Neural progenitor cell (in vitro differentiated cells): Measurements from ENCODE around the gene EIF2B5. TPM values are rescaled to one million over a fixed set of nuclear protein-coding genes. Genes with fewer than 3 reads are reported as not detected.

Experiments
- DNase-seq: peaks from one replicate; pipeline ENCODE4 v3.0.0-alpha.2; 2016; ENCODE audit warnings: low spot score
- H2AFZ ChIP-seq: fragments of 200-600 bp; sonication (generic); replicated peaks from 2 replicates; pipeline ENCODE4 v1.6.1; 2016; ENCODE audit warnings: antibody characterized with exemption
- H3F3A ChIP-seq: fragments of 200-600 bp; sonication (generic); 2 replicates; pipeline ENCODE4 v1.6.1; 2016; ENCODE audit warnings: antibody characterized with exemption, low read depth
- H3K27ac ChIP-seq: fragments of 200-600 bp; sonication (generic); 2 replicates; pipeline ENCODE4 v1.5.1; 2016; ENCODE audit warnings: mild to moderate bottlenecking
- H3K27me3 ChIP-seq: fragments of 200-600 bp; sonication (generic); 2 replicates; pipeline ENCODE4 v1.6.1; 2016; ENCODE audit warnings: mild to moderate bottlenecking, moderate library complexity
- H3K36me3 ChIP-seq: fragments of 200-600 bp; sonication (generic); 2 replicates; pipeline ENCODE4 v1.5.1; 2016
- H3K4me1 ChIP-seq: fragments of 200-600 bp; sonication (generic); 2 replicates; pipeline ENCODE4 v1.6.1; 2016; ENCODE audit warnings: mixed run types
- H3K4me2 ChIP-seq: fragments of 200-600 bp; sonication (generic); 2 replicates; pipeline ENCODE4 v1.6.1; 2016
- H3K4me3 ChIP-seq: fragments of 200-600 bp; sonication (generic); 2 replicates; pipeline ENCODE4 v1.5.1; 2016
- H3K79me2 ChIP-seq: fragments of 200-600 bp; sonication (generic); 2 replicates; pipeline ENCODE4 v1.6.1; 2016; ENCODE audit warnings: low read depth
- H3K9ac ChIP-seq: fragments of 200-600 bp; sonication (generic); 2 replicates; pipeline ENCODE4 v1.6.1; 2016
- H3K9me3 ChIP-seq: fragments of 200-600 bp; sonication (generic); 2 replicates; pipeline ENCODE4 v1.5.1; 2016; ENCODE audit warnings: low read depth
- H4K20me1 ChIP-seq: fragments of 200-600 bp; sonication (generic); 2 replicates; pipeline ENCODE4 v1.6.1; 2016; ENCODE audit warnings: low read depth
- H3K27ac Mint-ChIP-seq: 3 replicates; pipeline ENCODE4 v1.8.0; 2021; ENCODE audit warnings: mixed read lengths
- H3K27me3 Mint-ChIP-seq: 2 replicates; pipeline ENCODE4 v1.8.0; 2022; ENCODE audit warnings: low read depth, mild to moderate bottlenecking, inconsistent platforms, moderate library complexity, mixed read lengths; ENCODE audit not compliant: insufficient read depth
- H3K36me3 Mint-ChIP-seq: 3 replicates; pipeline ENCODE4 v1.8.0; 2021; ENCODE audit warnings: mixed read lengths
- H3K4me1 Mint-ChIP-seq: 3 replicates; pipeline ENCODE4 v1.8.0; 2021; ENCODE audit warnings: mixed read lengths
- H3K4me3 Mint-ChIP-seq: 3 replicates; pipeline ENCODE4 v1.8.0; 2021; ENCODE audit warnings: mild to moderate bottlenecking, moderate library complexity, mixed read lengths
- H3K9me3 Mint-ChIP-seq: 3 replicates; pipeline ENCODE4 v1.8.0; 2020; ENCODE audit warnings: mixed read lengths
- EZH2 ChIP-seq: fragments of 200-600 bp; sonication (generic); IDR thresholded peaks from 2 replicates; pipeline ENCODE4 v1.6.1; 2017; ENCODE audit warnings: antibody characterized with exemption, mild to moderate bottlenecking, moderate library complexity
- EZH2phosphoT487 ChIP-seq: fragments of 200-600 bp; sonication (generic); IDR thresholded peaks from 2 replicates; pipeline ENCODE4 v1.6.1; 2017; ENCODE audit warnings: antibody characterized with exemption
- total RNA-seq: library from RNA; depleted of rRNA; stranded (reverse); fragments of >200 nt; gene quantifications from 2 replicates; pipeline ENCODE4 v1.2.3, GENCODE V29; 2015; ENCODE audit warnings: low replicate concordance
- TF ChIP-seq, protein P1 (sequence below): fragments of 200-600 bp; sonication (generic); IDR thresholded peaks from 2 replicates; pipeline ENCODE4 v1.5.1; 2017; ENCODE audit warnings: antibody characterized with exemption, mild to moderate bottlenecking

EIF2B5 gene
- total RNA-seq, 1 donor from 2014 or later = 69.1 TPM

DNA sequence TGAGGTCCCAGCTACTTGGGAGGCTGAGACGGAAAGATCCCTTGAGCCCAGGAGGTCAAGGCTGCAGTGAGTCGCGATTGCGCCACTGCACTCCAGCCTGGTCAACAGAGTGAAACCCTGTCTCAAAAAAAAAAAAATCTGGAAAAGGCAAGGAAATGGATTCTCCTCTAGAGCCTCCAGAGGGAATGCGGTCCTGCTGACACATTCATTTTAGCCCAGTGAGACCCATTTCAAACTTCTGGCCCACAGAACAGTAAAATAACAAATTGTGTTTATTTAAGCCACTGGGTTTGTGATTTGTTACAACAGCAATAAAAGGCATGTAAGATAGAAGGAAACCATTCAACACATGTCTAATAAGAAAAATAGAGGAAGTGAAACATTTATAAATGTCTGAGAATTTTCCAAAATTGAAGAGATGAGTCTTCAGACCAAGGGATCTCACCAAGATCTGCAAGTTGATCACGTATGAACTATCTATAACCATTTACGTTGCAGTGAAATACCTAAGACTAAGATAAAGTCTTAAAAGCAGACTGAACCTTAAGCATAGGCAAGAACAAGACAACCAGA, 38.3 kb upstream of the EIF2B5 start, which contains the start of gene HTR3E:
Gene HTR3E, plus strand, starts transcription at position 254 of the 573 bp plus-strand sequence. CDS start 466 bp downstream, outside the sequence.
- H3K4me1 Mint-ChIP-seq = no peaks in the 10 kb centered on the region
- Histone ChIP-seq H3K4me2 (no peak within 1 kb of the TSS), H3K9ac (no peak within 1 kb of the TSS), H3K4me3 (no peak within 1 kb of the TSS), H2AFZ (no peak within 1 kb of the TSS), H3K27me3 (no peaks in the 10 kb centered on the region), H3K27ac (no peak within 1 kb of the TSS), H3K9me3 (peaks cover 5% of the 10 kb centered on the region), H3K36me3 (no peaks in the 10 kb centered on the region), H3K4me1 (no peaks in the 10 kb centered on the region), H3F3A (no peaks in the 10 kb centered on the region), H4K20me1 (no peaks in the 10 kb centered on the region), H3K79me2 (no peaks in the 10 kb centered on the region)
- no peak within 1 kb of the TSS for H3K4me3 Mint-ChIP-seq
- TF ChIP-seq EZH2 (no peak), EZH2phosphoT487 (no peak)
- TF ChIP-seq, protein P1, sequence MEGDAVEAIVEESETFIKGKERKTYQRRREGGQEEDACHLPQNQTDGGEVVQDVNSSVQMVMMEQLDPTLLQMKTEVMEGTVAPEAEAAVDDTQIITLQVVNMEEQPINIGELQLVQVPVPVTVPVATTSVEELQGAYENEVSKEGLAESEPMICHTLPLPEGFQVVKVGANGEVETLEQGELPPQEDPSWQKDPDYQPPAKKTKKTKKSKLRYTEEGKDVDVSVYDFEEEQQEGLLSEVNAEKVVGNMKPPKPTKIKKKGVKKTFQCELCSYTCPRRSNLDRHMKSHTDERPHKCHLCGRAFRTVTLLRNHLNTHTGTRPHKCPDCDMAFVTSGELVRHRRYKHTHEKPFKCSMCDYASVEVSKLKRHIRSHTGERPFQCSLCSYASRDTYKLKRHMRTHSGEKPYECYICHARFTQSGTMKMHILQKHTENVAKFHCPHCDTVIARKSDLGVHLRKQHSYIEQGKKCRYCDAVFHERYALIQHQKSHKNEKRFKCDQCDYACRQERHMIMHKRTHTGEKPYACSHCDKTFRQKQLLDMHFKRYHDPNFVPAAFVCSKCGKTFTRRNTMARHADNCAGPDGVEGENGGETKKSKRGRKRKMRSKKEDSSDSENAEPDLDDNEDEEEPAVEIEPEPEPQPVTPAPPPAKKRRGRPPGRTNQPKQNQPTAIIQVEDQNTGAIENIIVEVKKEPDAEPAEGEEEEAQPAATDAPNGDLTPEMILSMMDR = no peak
- H3K27ac Mint-ChIP-seq = no peak within 1 kb of the TSS
- H3K36me3 Mint-ChIP-seq = no peaks in the 10 kb centered on the region
- peaks cover 10% of the 10 kb centered on the region for H3K27me3 Mint-ChIP-seq
- peaks cover 10% of the 10 kb centered on the region for H3K9me3 Mint-ChIP-seq
- DNase-seq = no peak

DNA sequence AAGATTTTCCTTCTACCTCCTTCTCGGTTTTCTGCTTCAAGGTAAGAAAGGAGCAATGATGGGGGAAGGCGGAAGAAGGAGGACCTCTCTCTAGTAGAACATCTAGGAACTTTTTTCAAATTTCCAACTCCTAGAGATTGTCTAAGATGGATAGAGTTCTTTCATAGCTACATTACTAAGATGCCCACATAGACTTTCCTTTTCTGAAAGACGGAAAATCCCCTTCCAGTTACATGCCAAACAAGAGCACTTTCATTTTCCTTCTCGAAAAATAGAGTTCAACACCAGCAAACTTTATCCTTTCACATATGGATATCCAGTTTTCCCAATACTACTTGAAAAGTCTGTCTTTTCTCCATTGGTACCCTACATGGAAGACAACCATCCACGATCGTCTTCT, 37.6 kb upstream of the EIF2B5 start:
- no peaks in the 10 kb centered on the region for H3F3A ChIP-seq
- no peaks in the 10 kb centered on the region for H4K20me1 ChIP-seq
- Mint-ChIP-seq H3K27ac (no peak overlapping the region), H3K9me3 (peaks cover 4% of the 10 kb centered on the region), H3K4me1 (no peaks in the 10 kb centered on the region), H3K36me3 (no peaks in the 10 kb centered on the region), H3K4me3 (no peak overlapping the region), H3K27me3 (peaks cover 10% of the 10 kb centered on the region)
- H3K36me3 ChIP-seq = no peaks in the 10 kb centered on the region
- H3K4me3 ChIP-seq = no peak overlapping the region
- TF ChIP-seq EZH2phosphoT487 = no peak
- no peak for TF ChIP-seq EZH2
- TF ChIP-seq, protein P1 = no peak
- no peak overlapping the region for H2AFZ ChIP-seq
- no peak overlapping the region for H3K9ac ChIP-seq
- no peak overlapping the region for H3K27ac ChIP-seq
- no peaks in the 10 kb centered on the region for H3K4me1 ChIP-seq
- no peak overlapping the region for H3K4me2 ChIP-seq
- H3K79me2 ChIP-seq = no peaks in the 10 kb centered on the region
- DNase-seq = no peak
- peaks cover 4% of the 10 kb centered on the region for H3K9me3 ChIP-seq
- no peaks in the 10 kb centered on the region for H3K27me3 ChIP-seq

DNA sequence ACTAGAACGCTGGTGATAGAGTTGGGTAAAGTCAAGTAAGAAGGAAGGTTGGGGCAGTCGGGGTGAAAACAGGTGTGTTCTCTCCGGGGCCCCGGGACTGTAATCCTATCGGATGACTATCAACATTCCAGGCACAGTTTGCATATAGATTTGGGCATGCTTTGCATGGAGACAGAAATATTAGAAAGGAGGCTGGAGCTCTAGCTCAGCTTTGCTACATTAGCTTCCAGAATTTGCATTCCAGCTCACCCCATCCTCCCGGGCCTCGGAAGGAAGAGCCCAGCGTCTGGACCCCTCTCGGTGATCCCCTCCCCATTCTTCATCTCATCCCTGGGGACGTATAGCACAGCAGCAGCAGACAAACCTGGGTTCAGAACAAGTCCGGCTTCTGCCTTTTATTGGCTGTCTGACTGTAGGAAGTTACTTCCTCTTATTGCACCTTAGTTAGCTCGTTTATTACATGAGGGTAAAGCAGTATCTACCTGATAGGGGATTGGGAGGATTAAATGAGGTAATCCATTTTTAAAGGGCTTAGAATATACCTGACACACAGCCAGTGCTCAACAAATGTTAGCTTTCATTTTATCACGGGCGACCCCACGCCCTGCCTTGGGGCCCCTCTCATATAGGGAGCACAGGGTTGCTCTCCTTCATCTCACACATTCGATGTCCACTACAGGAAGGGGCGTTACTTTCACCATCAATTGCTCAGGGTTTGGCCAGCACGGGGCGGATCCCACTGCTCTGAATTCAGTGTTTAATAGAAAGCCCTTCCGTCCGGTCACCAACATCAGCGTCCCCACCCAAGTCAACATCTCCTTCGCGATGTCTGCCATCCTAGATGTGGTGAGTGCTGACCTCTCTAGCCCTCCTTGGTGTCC, 35.1 kb upstream of the EIF2B5 start:
- no peaks in the 10 kb centered on the region for H3K36me3 ChIP-seq
- H3K9me3 Mint-ChIP-seq = no peaks in the 10 kb centered on the region
- H3K9ac ChIP-seq = no peak overlapping the region
- H3K4me1 Mint-ChIP-seq = no peaks in the 10 kb centered on the region
- DNase-seq = no peak
- H3K4me3 Mint-ChIP-seq = no peak overlapping the region
- no peak overlapping the region for H3K4me3 ChIP-seq
- H3K27ac ChIP-seq = no peak overlapping the region
- no peaks in the 10 kb centered on the region for H3K36me3 Mint-ChIP-seq
- no peaks in the 10 kb centered on the region for H3K9me3 ChIP-seq
- H3K27me3 ChIP-seq = no peaks in the 10 kb centered on the region
- TF ChIP-seq EZH2phosphoT487 (no peak), EZH2 (no peak)
- TF ChIP-seq, protein P1 = no peak
- H3K4me2 ChIP-seq = no peak overlapping the region
- no peaks in the 10 kb centered on the region for H3K79me2 ChIP-seq
- no peak overlapping the region for H2AFZ ChIP-seq
- no peaks in the 10 kb centered on the region for H4K20me1 ChIP-seq
- peaks cover 14% of the 10 kb centered on the region for H3K27me3 Mint-ChIP-seq
- H3K4me1 ChIP-seq = no peaks in the 10 kb centered on the region
- H3K27ac Mint-ChIP-seq = no peak overlapping the region
- no peaks in the 10 kb centered on the region for H3F3A ChIP-seq
